Adrenal gland (tissue), 5 donors: ENCODE results near the gene B3GLCT.

ENCODE experiments used
- POLR2A ChIP-seq, 2 donors: fragments of 450-650 bp; IDR thresholded peaks; one replicate each; pipeline ENCODE4 v1.6.1; 2017; ENCODE audit warnings: antibody characterized with exemption in 2 of 2, mild to moderate bottlenecking in 2 of 2, moderate library complexity in 1 of 2
- TF ChIP-seq, protein P1 (sequence below), 6 experiments: fragments of 450-650 bp in 4 of 6; fragments of 200-600 bp in 2 of 6; sonication (generic) in 1 of 6; IDR thresholded peaks; 1 replicate in 5 of 6; 2 replicates in 1 of 6; pipeline versions ENCODE4 v1.5.1 to v1.8.0; 2016 to 2021; ENCODE audit warnings: antibody characterized with exemption in 6 of 6, mild to moderate bottlenecking in 2 of 6, moderate library complexity in 1 of 6
- donor health status: DM: no; HTN: no; CAD: no.

DNA sequence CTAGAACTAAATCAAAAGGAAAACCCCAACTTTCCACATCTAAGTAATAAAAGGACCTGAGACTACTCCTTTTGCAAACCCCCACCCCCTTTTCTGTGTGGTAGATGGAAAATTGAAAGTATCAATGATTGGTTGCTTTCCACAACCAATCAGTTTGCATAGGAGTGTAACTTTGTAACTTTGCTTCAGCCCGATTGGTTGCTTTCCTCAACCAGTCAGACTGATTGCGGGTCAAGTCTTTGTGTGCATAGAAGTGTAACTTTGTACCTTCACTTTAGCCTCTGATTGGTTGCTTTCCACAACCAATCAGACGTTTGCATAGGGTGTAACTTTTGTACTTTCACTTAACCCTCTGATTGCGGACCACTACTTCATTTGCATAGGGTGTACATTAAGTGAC, 8.0 kb upstream of the B3GLCT start:
- no peak for TF ChIP-seq POLR2A (IDR thresholded peaks at IDR 0.05)
- TF ChIP-seq, protein P1, sequence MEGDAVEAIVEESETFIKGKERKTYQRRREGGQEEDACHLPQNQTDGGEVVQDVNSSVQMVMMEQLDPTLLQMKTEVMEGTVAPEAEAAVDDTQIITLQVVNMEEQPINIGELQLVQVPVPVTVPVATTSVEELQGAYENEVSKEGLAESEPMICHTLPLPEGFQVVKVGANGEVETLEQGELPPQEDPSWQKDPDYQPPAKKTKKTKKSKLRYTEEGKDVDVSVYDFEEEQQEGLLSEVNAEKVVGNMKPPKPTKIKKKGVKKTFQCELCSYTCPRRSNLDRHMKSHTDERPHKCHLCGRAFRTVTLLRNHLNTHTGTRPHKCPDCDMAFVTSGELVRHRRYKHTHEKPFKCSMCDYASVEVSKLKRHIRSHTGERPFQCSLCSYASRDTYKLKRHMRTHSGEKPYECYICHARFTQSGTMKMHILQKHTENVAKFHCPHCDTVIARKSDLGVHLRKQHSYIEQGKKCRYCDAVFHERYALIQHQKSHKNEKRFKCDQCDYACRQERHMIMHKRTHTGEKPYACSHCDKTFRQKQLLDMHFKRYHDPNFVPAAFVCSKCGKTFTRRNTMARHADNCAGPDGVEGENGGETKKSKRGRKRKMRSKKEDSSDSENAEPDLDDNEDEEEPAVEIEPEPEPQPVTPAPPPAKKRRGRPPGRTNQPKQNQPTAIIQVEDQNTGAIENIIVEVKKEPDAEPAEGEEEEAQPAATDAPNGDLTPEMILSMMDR (IDR thresholded peaks at IDR 0.05): no peak
